T-helper 2 cell treated with Interferon-gamma antibody and Interleukin-4, amounts not matched to agents 100 ng/mL and 5 ng/mL, for 36 hours (primary cell): ENCODE results near the gene PTGS2. TPM values are rescaled to one million over a fixed set of nuclear protein-coding genes. Genes with fewer than 3 reads are reported as not detected.

Experiments used
- intact Hi-C: fragments of 100-400 bp; cut with micrococcal nuclease; formaldehyde crosslinking; loops from one replicate; pipeline ENCODE4 v1.15.1; 2023
- total RNA-seq: library from RNA; stranded (reverse); gene quantifications from 2 replicates; pipeline ENCODE4 v1.2.3, GENCODE V29; 2022

The PTGS2 gene
- 1.2 and 1.3 TPM in 2 replicates for total RNA-seq

GRCh38 chr1:186680245-186681061 lies at the start of gene PTGS2:
Gene PTGS2, minus strand, starts transcription at chr1:186680423. Its CDS starts 133 bp downstream, at chr1:186680290.
- intact Hi-C loops, result loop anchor here (1.0 to 5.0 kb wide), 6 partner anchors 57 to 306 kb away; partner anchors contain the start of genes ODR4, PLA2G4A and TPR

DNA sequence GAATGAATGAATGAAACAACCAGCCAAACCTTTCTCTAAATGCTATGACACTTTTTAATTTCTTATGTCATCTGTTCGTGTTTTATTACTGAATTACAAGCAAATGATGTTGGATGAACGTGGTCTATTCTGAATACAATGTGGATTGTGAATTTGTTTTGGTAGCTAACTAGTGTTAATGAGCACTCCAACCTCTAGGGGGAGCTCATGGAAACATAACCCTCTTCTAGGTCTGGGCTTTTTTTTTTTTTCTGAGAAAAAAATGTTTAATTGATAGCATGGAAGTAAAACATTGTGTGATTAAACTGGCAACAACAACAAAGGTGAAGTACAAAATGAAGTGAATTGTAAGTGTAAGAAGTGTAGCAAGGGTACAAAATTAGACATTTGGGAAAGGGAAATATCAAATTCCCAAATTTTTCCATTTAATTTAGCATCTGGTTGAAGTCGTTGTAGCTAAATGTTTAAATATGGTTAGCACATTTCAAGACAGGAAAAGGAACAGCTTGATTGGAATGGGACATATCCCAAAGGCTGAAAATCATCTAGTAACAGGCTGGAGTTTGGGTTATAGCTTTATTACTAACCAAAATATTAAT lies 42.6 kb upstream of the PTGS2 start:
- intact Hi-C loops, result loop anchor here (1.0 to 5.0 kb wide), 4 partner anchors 16 to 264 kb away; no protein-coding TSS in a partner anchor

GRCh38 chr1:186717286-186717685 lies 37.1 kb upstream of the PTGS2 start:
- intact Hi-C loops, result no loop called here

DNA sequence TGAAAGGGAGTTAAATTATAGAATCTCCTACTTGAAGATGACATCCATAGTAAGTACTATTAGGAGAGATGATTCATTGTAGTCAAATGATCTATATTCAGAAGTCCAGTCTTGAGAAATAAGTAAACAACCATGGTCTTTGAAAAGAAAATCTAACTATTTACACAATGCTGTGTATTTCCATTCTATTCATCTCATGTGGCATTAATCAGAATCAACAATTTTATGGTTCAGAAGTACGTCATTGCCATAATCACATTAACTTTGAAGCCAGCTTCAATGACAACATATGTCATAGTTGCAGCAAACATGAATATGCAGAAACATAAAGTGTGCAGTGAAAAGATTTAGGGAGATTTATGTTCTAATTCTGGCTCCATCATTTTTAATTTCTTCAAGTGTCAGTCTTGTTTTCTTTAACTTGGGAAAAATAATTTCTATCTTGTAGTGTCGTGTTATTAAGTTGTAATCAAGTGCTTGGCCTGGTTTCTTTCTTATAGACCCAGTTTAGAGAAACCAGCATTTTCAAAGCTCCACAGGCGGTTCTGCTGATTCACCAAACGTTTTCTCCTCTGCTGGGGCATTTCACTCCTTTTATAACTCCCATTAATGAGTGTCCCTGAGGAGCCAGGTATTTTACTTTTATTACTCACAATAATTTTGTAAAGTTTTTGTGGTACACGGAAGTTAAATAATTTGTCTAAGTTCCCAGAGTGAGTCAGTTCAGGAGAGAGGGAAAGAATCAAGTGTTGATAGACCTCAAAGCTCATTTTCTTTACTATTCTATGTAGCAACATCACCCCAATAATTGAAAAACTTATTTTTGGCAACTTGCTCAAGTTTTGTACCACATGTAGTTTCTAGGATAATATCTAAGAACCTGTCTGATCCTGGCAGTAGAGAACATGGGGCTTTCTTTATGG lies 35.9 kb upstream of the PTGS2 start:
- intact Hi-C loops, result no loop called here

DNA sequence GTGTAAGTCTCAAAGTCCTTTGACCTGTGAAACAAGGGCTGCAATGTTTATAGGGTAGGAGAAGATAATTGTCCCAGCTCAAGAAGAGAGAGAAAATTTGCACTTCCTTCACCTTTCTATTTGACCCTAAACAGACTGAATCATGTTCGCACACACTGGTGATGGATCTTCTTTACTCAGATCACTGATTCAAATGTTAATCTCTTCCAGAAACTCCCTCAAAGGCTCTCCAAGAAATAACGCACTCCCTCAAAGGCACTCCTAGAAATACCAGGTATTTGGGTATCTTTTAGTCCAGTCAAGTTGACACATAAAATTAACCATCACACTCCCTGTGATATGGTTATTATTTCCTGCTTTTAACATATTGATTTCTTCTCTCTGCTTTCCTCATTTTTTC lies 30.5 kb upstream of the PTGS2 start:
- intact Hi-C loops, result no loop called here

DNA sequence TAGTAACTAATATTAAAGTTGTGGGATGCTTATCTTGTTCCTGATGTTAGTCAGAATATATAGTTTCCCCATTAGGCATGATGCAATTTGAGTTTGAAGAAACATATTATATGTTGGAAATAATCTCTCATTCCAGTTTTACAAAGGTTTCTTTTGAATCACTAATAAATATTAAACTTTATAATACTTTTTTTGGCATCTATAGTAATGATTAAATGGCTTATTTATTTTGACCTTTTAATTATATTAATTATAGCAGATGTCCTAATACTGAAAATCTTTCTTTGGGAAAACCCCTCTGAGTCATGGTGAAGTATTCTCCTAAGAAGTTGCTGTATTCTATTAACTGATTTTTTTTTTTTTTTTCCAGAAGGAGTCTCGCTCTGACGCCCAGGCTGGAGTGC lies 28.5 kb upstream of the PTGS2 start:
- intact Hi-C loops, result no loop called here

DNA sequence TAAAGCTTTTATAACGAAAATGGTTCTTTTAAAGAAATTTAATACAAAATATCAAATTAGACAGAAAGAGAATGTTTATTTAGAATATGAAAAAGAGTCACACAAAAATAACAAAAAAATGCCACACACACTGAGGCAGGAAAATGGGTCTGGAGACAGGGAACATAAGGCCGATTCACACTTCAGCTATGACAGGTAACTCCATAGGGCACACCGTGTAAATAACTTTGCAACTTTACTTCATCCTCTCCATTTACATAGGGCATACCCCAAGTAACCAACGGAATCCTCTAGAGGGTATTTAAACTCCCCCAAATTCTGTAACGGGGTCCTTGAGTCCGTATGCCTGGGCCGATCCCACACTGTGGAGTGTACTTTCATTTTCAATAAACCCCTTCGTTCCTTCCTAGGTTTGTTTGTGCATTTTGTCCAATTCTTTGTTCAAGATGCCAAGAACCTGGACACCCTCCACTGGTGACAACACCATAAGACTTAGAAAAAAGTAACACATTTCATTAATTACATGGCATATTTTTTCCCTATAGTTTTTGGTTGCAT lies 23.1 kb upstream of the PTGS2 start:
- intact Hi-C loops, result no loop called here

DNA sequence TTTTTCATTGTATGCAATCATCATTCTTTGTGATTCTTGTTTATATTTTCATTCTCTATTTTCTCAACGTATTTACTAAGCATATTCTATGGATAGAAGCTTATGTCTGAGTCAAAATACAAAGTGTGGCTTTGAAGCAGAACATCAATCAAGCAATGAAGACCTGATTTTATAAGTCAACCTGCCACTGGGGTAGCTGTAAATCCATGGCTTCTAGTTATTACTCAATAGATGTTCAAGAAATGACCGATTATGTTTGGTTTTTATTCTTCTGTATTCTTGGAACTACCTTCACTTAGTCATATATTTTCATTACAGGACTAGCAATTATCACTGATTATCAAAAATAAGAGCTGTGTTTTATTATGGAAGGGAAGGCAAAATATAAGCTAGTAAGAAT lies 20.5 kb upstream of the PTGS2 start:
- intact Hi-C loops, result no loop called here

DNA sequence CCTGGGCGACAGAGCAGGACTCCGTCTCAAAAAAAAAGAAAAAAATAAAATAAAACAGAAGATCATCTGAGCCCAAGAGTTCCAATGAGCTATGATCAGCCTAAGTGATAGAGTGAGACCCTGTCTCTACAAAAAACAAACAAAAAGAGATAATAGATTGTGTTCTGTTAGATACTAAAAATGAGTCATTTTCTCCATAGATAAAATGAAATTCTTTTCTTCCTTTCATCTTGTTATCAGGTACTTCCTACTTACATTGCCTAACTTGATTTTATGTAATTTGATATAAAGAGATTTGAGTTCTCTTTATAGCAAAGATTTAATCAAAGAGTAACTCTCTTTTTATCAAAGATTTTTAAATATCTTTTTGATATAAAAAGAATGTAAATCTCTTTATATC lies 19.3 kb upstream of the PTGS2 start:
- intact Hi-C loops, result no loop called here

DNA sequence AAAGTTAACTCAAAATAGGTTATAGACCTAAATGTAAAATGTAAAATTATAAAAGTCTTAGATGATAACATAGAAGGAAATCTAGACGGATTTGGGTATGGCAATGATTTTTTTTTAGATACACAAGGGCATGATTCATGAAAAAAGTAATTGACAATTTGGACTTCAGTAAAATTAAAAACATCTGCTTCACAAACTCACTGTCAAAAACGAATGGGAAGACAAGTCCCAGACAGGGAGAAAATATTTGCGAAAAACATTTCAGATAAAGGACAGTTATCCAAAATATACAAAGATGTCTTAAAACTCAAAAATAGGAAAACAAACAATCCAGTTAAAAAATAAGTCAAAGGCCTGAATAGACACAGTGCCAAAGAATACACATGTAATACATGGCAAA lies 9.7 kb upstream of the PTGS2 start:
- intact Hi-C loops, result no loop called here

DNA sequence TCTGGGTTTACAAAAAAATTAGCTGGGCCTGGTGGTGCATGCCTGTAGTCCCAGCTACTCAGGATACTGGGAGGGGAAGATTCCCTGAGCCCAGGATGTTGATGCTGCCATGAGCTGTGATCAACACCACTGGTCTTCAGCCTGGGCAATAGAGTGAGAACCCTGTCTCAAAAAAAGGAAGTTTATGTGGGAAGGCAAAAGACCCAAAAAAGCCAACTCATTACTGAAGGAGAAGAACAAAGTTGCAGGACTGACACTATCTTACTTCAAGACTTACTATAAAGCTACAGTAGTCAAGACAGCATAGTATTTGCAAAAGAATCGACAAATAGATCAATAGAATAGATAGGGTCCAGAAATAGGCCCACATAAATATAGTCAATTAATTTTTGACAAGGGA lies 9.2 kb upstream of the PTGS2 start:
- intact Hi-C loops, result no loop called here

GRCh38 chr1:186683652-186684410 lies 3.6 kb upstream of the PTGS2 start:
- intact Hi-C loops, result loop anchor here (5.0 kb wide), 3 partner anchors 53 to 143 kb away; partner anchors contain the start of gene PLA2G4A

GRCh38 chr1:186682736-186683135 lies 2.5 kb upstream of the PTGS2 start:
- intact Hi-C loops, result loop anchor here (5.0 kb wide), 3 partner anchors 55 to 145 kb away; partner anchors contain the start of gene PLA2G4A

GRCh38 chr1:186681801-186682200 lies 1.6 kb upstream of the PTGS2 start:
- intact Hi-C loops, result loop anchor here (2.0 to 5.0 kb wide), 4 partner anchors 56 to 305 kb away; partner anchors contain the start of gene PLA2G4A

DNA sequence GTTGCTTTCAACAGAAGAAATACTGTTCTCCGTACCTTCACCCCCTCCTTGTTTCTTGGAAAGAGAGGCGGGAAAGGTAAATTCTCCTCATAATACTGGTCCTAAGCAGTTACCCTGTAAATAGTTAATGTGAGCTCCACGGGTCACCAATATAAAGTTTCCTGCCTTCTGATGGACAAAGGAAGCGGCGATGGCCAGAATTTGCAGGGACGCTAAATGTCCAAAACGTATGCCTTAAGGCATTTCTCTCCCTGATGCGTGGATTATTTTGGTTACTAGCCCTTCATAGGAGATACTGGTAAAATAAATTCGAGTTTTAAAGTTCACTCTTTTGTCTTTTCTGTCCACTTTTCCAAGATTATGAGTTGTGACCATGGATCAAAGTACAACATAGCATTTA lies 898 bp upstream of the PTGS2 start:
- intact Hi-C loops, result loop anchor here (2.0 to 5.0 kb wide), 4 partner anchors 56 to 306 kb away; partner anchors contain the start of gene PLA2G4A

DNA sequence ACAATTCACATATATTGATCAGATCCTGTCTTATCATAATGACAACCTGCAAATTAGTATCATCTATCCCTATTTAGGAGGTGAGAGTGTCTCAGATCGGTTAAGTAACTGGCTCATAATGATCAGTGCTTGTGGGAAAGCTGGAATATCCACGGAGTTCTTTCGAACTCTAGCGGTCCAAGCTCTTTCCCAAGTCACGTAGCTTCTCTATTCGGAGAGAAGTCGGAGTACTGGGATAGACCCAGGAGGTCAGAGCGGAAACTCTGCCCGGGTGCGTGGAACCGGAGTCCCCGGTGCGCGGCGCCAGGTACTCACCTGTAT lies 339 bp downstream of the PTGS2 start:
- intact Hi-C loops, result loop anchor here (1.0 to 5.0 kb wide), 6 partner anchors 57 to 307 kb away; partner anchors contain the start of genes ODR4, PLA2G4A and TPR

DNA sequence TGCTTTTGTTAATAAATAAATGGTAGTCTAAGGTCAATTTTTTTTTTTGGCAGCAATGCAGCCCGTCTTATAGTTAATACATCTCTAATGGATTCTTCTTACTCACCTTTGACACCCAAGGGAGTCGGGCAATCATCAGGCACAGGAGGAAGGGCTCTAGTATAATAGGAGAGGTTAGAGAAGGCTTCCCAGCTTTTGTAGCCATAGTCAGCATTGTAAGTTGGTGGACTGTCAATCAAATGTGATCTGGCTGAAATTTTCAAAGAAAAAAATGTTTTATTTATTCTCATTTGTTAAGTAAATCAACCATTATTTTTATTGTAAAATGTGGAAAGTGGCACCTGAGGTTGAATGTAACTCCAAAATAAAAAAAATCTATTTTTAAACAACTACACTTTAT lies 2.1 kb downstream of the PTGS2 start:
- intact Hi-C loops, result no loop called here

GRCh38 chr1:186672596-186672995 lies 7.6 kb downstream of the PTGS2 start:
- intact Hi-C loops, result no loop called here

DNA sequence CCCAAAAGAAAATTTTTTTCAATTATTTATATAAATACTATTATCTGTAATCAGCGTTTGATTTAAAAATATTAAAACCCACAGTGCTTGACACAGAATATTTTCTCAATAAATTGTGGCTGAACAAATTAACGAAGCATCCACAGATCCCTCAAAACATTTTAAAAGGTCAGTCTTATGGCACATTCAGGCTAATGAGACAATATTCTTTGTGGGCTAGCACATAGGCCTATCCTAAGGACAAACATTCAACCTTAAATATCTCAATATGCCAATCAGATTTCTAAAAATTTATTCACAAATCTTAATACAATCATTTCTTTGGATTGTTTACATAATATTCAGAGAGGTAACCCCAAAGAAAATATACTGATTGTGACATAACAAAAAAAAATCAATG lies 8.1 kb downstream of the PTGS2 start:
- intact Hi-C loops, result no loop called here

GRCh38 chr1:186671136-186671825 lies 8.9 kb downstream of the PTGS2 start:
- intact Hi-C loops, result no loop called here
